Ascending aorta (tissue), 2 donors: ENCODE results near the gene SMG1. TPM values are rescaled to one million over a fixed set of nuclear protein-coding genes. Genes with fewer than 3 reads are reported as not detected.
"Not testable (repeated sequence)": the region's sequence is repeated elsewhere in the genome, so short reads cannot be mapped to it uniquely, and the experiment has no call there.

Experiments used
- DNase-seq, 2 donors: peaks; one replicate each; pipeline ENCODE4 v3.0.0-alpha.2; 2019; ENCODE audit warnings: low spot score in 2 of 2
- H3K27ac ChIP-seq, 2 donors: fragments of 200-600 bp; sonication (generic); one replicate each; pipeline ENCODE4 v1.5.1; 2016 to 2017; ENCODE audit warnings: mild to moderate bottlenecking in 1 of 2
- H3K27me3 ChIP-seq: fragments of 200-600 bp; sonication (generic); one replicate; pipeline ENCODE4 v1.5.1; 2017
- H3K36me3 ChIP-seq, 2 donors: fragments of 200-600 bp; sonication (generic); one replicate each; pipeline ENCODE4 v1.5.1; 2016
- H3K4me1 ChIP-seq, 2 donors: fragments of 200-600 bp; sonication (generic); one replicate each; pipeline ENCODE4 v1.5.1; 2016 to 2017; ENCODE audit warnings: mild to moderate bottlenecking in 1 of 2
- H3K4me3 ChIP-seq, 2 donors: fragments of 200-600 bp; sonication (generic); one replicate each; pipeline ENCODE4 v1.5.1; 2016 to 2017; ENCODE audit warnings: mild to moderate bottlenecking in 1 of 2
- H3K9me3 ChIP-seq, 2 donors: fragments of 200-600 bp; sonication (generic); one replicate each; pipeline ENCODE4 v1.5.1; 2016
- intact Hi-C: fragments of 100-400 bp; cut with DNase I; formaldehyde crosslinking; loops from one replicate; pipeline ENCODE4 v1.15.1; 2023
- total RNA-seq: library from RNA; depleted of rRNA; stranded (reverse); fragments of >200 nt; gene quantifications from one replicate; pipeline ENCODE4 v1.1.0, GENCODE V29; 2016
- TF ChIP-seq, protein P1 (sequence below), 3 experiments: fragments of 200-600 bp in 2 of 3; fragments of 450-650 bp in 1 of 3; sonication (generic) in 2 of 3; IDR thresholded peaks; one replicate each; pipeline ENCODE4 v1.5.1; 2016 to 2019; ENCODE audit warnings: antibody characterized with exemption in 3 of 3, mild to moderate bottlenecking in 1 of 3, moderate library complexity in 1 of 3

Gene SMG1
- total RNA-seq = 48.3 TPM

- peak within 1 kb of the TSS; percentile 88 to 94 for H3K4me3 ChIP-seq
- H3K27me3 ChIP-seq, H3K4me1 ChIP-seq, H3K36me3 ChIP-seq, H3K9me3 ChIP-seq: not testable (repeated sequence)
- peak; percentile 73 to 96 for DNase-seq
- H3K27ac ChIP-seq = peak within 1 kb of the TSS; percentile 97
- intact Hi-C loops = loop anchor here (1.0 to 2.0 kb wide), 2 partner anchors 43 to 125 kb away; partner anchors contain the start of gene ARL6IP1
Observed at GRCh38 chr16:18925986-18926865, at the start of gene SMG1. Gene SMG1 (minus strand): TSS chr16:18926408. CDS start chr16:18926041, 367 bp downstream.

GRCh38 chr16:18975109-18975508 is 48.9 kb upstream of the SMG1 start:
- H3K9me3 ChIP-seq = no peaks in the 10 kb centered on the region
- H3K27me3 ChIP-seq = no peaks in the 10 kb centered on the region
- intact Hi-C loops = no loop called here
- TF ChIP-seq, protein P1, sequence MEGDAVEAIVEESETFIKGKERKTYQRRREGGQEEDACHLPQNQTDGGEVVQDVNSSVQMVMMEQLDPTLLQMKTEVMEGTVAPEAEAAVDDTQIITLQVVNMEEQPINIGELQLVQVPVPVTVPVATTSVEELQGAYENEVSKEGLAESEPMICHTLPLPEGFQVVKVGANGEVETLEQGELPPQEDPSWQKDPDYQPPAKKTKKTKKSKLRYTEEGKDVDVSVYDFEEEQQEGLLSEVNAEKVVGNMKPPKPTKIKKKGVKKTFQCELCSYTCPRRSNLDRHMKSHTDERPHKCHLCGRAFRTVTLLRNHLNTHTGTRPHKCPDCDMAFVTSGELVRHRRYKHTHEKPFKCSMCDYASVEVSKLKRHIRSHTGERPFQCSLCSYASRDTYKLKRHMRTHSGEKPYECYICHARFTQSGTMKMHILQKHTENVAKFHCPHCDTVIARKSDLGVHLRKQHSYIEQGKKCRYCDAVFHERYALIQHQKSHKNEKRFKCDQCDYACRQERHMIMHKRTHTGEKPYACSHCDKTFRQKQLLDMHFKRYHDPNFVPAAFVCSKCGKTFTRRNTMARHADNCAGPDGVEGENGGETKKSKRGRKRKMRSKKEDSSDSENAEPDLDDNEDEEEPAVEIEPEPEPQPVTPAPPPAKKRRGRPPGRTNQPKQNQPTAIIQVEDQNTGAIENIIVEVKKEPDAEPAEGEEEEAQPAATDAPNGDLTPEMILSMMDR (IDR thresholded peaks at IDR 0.05) = no peak
- no peak for DNase-seq
- H3K27ac ChIP-seq = no peak overlapping the region
- no peaks in the 10 kb centered on the region for H3K4me1 ChIP-seq
- no peaks in the 10 kb centered on the region for H3K36me3 ChIP-seq
- H3K4me3 ChIP-seq = no peak overlapping the region

GRCh38 chr16:18969855-18970240 is 43.6 kb upstream of the SMG1 start:
- Histone ChIP-seq H3K4me1 (no peaks in the 10 kb centered on the region), H3K9me3 (no peaks in the 10 kb centered on the region), H3K27me3 (no peaks in the 10 kb centered on the region), H3K4me3 (no peak overlapping the region), H3K27ac (no peak overlapping the region), H3K36me3 (no peaks in the 10 kb centered on the region)
- TF ChIP-seq, protein P1 (IDR thresholded peaks at IDR 0.05) = no peak
- intact Hi-C loops = loop anchor here (2.0 to 5.0 kb wide), 2 partner anchors 43 to 168 kb away; partner anchors contain the start of genes ARL6IP1 and SMG1
- DNase-seq = no peak

DNA sequence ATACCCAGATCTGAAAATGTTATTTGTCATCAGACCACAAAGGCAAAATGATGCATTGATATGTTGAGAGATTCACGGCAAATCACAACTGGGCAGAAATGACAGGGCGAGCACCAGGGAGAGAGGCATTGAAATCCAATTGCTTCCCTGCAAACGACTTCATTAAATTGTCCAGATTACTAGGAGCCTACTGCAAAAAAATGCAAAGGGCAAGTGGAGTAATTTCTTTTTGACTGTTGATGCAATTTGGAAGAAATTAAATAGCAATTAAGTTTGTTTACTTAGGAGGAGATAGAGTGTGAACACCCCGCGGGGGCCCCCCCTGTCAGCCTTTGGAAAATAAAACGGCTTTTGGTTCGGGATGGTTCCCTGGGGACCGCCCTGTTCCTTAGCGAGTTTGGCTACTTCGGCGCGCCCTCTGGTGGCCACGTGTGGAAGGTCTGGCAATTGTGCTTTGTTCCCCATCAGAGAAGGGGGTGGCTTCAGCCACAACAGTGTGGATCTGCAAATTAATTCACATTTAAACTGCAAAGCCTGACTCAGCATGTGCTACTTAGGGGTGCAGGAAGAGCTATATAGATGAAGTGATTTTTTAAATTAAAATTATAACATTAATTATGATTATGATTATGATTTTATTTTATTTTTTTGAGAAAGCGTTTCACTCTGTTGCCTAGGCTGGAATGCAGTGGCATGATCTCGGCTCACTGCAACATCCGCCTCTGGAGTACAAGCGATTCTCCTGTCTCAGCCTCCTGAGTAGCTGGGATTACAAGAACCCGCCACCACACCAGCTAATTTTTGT is 43.0 kb upstream of the SMG1 start:
- peak; percentile 41 to 93 for DNase-seq
- Histone ChIP-seq H3K9me3 (no peaks in the 10 kb centered on the region), H3K4me1 (no peaks in the 10 kb centered on the region), H3K4me3 (peak overlapping the region; percentile 45 to 57), H3K27ac (no peak overlapping the region), H3K27me3 (no peaks in the 10 kb centered on the region), H3K36me3 (no peaks in the 10 kb centered on the region)
- intact Hi-C loops = loop anchor here (2.0 to 5.0 kb wide), 2 partner anchors 42 to 167 kb away; partner anchors contain the start of genes ARL6IP1 and SMG1
- TF ChIP-seq, protein P1 (IDR thresholded peaks at IDR 0.05) = peak; percentile 78 to 95 (median 91)

GRCh38 chr16:18966791-18967190 is 40.6 kb upstream of the SMG1 start:
- Histone ChIP-seq H3K27me3 (no peaks in the 10 kb centered on the region), H3K4me1 (no peaks in the 10 kb centered on the region), H3K36me3 (no peaks in the 10 kb centered on the region), H3K9me3 (no peaks in the 10 kb centered on the region), H3K4me3 (no peak overlapping the region), H3K27ac (no peak overlapping the region)
- intact Hi-C loops = loop anchor here (5.0 kb wide), 1 partner anchor 164 kb away; the partner anchor contains the start of gene ARL6IP1
- DNase-seq = no peak
- TF ChIP-seq, protein P1 (IDR thresholded peaks at IDR 0.05) = no peak
